GM12878 (cell line): ENCODE measurements around the gene MTMR3.

ENCODE experiments used
- EZH2 ChIP-seq: IDR thresholded peaks from 2 replicates; pipeline ENCODE4 v1.6.1; 2012; ENCODE audit warnings: low read depth, mild to moderate bottlenecking, control low read depth, inconsistent platforms, low read length, borderline replicate concordance; ENCODE audit not compliant: control insufficient read depth
- RBBP5 ChIP-seq: fragments of 200-600 bp; sonication (generic); conservative IDR thresholded peaks from 2 replicates; pipeline ENCODE4 v1.6.1; 2016
- RCOR1 ChIP-seq: conservative IDR thresholded peaks from 2 replicates; pipeline ENCODE4 v1.6.1; 2012; ENCODE audit warnings: low read depth, low read length, improper control_type of control experiment
- SMC3 ChIP-seq: IDR thresholded peaks from 2 replicates; pipeline ENCODE4 v1.6.1; 2011; ENCODE audit warnings: low read length, improper control_type of control experiment, borderline replicate concordance
- SP1 ChIP-seq: IDR thresholded peaks from one replicate; pipeline ENCODE4 v1.6.1; 2011; ENCODE audit warnings: low read depth, low read length
- TCF7 ChIP-seq: IDR thresholded peaks from 2 replicates; pipeline ENCODE4 v1.6.1; 2014; ENCODE audit warnings: antibody characterized with exemption, borderline replicate concordance
- YY1 ChIP-seq: IDR thresholded peaks from 2 replicates; pipeline ENCODE4 v1.6.1; 2011; ENCODE audit warnings: low read depth, mild to moderate bottlenecking, low read length
- ZNF274 ChIP-seq: IDR thresholded peaks from one replicate; pipeline ENCODE4 v1.8.0; 2011; ENCODE audit not compliant: insufficient read length, insufficient read depth
- ZNF384 ChIP-seq: IDR thresholded peaks from 2 replicates; pipeline ENCODE4 v1.6.1; 2012; ENCODE audit warnings: low read depth, mild to moderate bottlenecking, low read length, improper control_type of control experiment, borderline replicate concordance
- TF ChIP-seq, protein P1 (sequence below), 3 experiments: IDR thresholded peaks in 2 of 3; conservative IDR thresholded peaks in 1 of 3; 2 replicates each; pipeline ENCODE4 v1.5.1; 2011; ENCODE audit warnings: low read depth in 3 of 3, low read length in 3 of 3, mild to moderate bottlenecking in 3 of 3, control low read depth in 2 of 3, moderate library complexity in 2 of 3, inconsistent platforms in 1 of 3, mixed read lengths in 1 of 3; ENCODE audit not compliant: control insufficient read depth in 2 of 3, insufficient read depth in 1 of 3; ENCODE audit errors: extremely low read depth in 1 of 3
- TF ChIP-seq, protein P2 (sequence below): fragments of 450-650 bp; IDR thresholded peaks from 2 replicates; pipeline ENCODE4 v1.6.1; 2017; ENCODE audit warnings: antibody characterized with exemption, mild to moderate bottlenecking, moderate library complexity

DNA sequence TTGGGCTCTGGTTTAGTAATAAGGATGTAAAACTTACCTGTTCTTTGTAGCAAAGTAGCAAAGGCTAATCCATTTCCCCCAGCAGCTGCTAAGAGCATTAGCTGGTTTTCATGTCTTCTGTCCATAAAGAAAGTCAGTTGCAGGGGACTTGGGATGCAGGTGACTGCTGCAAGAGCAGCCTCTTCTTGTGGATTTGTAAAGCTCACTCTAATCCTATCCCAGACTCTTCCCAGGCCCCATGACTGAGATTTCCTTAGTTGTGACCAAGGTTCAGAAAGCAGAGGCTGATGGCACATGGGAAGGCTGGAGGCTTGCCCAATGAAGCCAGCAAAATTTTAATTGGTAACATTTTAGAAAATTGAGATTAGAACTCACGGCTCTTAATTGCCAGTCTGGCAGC is 102.9 kb downstream of the MTMR3 start:
- TF ChIP-seq ZNF274 (no peak), ZNF384 (no peak), TCF7 (no peak), EZH2 (no peak), SP1 (no peak), RBBP5 (no peak), SMC3 (no peak), RCOR1 (no peak), YY1 (no peak)
- TF ChIP-seq, protein P1, sequence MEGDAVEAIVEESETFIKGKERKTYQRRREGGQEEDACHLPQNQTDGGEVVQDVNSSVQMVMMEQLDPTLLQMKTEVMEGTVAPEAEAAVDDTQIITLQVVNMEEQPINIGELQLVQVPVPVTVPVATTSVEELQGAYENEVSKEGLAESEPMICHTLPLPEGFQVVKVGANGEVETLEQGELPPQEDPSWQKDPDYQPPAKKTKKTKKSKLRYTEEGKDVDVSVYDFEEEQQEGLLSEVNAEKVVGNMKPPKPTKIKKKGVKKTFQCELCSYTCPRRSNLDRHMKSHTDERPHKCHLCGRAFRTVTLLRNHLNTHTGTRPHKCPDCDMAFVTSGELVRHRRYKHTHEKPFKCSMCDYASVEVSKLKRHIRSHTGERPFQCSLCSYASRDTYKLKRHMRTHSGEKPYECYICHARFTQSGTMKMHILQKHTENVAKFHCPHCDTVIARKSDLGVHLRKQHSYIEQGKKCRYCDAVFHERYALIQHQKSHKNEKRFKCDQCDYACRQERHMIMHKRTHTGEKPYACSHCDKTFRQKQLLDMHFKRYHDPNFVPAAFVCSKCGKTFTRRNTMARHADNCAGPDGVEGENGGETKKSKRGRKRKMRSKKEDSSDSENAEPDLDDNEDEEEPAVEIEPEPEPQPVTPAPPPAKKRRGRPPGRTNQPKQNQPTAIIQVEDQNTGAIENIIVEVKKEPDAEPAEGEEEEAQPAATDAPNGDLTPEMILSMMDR (IDR thresholded peaks at IDR 0.05 in 2 of 3, conservative IDR thresholded peaks at IDR 0.05 in 1 of 3; ENCODE audit: control insufficient read depth in 2 of 3, extremely low read depth in 1 of 3, insufficient read depth in 1 of 3, low read depth in 3 of 3, low read length in 3 of 3), result no peak
- TF ChIP-seq, protein P2, sequence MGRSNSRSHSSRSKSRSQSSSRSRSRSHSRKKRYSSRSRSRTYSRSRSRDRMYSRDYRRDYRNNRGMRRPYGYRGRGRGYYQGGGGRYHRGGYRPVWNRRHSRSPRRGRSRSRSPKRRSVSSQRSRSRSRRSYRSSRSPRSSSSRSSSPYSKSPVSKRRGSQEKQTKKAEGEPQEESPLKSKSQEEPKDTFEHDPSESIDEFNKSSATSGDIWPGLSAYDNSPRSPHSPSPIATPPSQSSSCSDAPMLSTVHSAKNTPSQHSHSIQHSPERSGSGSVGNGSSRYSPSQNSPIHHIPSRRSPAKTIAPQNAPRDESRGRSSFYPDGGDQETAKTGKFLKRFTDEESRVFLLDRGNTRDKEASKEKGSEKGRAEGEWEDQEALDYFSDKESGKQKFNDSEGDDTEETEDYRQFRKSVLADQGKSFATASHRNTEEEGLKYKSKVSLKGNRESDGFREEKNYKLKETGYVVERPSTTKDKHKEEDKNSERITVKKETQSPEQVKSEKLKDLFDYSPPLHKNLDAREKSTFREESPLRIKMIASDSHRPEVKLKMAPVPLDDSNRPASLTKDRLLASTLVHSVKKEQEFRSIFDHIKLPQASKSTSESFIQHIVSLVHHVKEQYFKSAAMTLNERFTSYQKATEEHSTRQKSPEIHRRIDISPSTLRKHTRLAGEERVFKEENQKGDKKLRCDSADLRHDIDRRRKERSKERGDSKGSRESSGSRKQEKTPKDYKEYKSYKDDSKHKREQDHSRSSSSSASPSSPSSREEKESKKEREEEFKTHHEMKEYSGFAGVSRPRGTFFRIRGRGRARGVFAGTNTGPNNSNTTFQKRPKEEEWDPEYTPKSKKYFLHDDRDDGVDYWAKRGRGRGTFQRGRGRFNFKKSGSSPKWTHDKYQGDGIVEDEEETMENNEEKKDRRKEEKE, result no peak
